Fibroblast of skin of left quadriceps (primary cell): ENCODE data around the gene KDM2B.
A peak's percentile ranks its signal among the peaks of the same experiment; 100 is the strongest.

Experiments used
- DNase-seq, 2 experiments: peaks; one replicate each; pipeline ENCODE4 v3.0.0-alpha.2; 2013; ENCODE audit warnings: low read depth in 2 of 2

The KDM2B gene

DNA sequence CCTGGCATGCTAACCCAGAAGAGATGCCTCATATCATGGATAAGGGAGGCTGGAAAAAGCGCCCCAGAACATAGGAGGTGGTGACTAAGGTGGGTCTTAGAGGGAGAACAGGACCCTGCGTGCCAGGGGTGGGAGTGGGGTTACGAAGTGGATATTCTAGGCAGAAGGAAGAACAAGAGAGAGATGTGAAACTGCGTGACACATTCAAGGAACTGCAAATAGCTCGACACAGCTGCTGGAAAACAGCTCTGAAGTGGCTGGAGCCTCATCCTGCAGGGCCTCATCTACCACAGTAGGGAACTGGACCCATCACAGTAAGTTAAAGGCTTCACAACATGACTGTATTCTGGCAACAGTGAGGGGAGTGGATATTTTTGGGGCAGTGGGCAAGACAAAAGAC is 119.8 kb downstream of the KDM2B start:
- DNase-seq: no peak

DNA sequence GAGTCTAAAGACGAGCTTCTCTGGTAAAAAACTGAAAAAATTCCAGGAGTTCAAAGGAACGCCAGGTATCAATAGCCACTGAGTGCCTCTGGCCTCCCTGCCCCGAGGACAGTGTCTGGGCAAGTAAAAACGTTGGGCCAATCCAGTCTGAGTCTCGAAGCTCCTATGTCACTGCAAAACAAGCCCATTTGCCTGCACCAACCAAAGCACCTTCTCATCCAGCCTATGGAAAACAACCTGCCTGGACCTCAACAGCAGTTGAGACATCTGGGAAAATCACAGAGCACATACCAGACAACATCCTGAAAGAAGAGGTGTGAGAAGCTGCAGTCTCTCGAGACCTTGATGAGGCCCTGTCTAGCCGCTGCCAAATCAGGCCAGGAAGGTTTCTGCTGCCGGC is 124.3 kb downstream of the KDM2B start:
- no peak for DNase-seq

DNA sequence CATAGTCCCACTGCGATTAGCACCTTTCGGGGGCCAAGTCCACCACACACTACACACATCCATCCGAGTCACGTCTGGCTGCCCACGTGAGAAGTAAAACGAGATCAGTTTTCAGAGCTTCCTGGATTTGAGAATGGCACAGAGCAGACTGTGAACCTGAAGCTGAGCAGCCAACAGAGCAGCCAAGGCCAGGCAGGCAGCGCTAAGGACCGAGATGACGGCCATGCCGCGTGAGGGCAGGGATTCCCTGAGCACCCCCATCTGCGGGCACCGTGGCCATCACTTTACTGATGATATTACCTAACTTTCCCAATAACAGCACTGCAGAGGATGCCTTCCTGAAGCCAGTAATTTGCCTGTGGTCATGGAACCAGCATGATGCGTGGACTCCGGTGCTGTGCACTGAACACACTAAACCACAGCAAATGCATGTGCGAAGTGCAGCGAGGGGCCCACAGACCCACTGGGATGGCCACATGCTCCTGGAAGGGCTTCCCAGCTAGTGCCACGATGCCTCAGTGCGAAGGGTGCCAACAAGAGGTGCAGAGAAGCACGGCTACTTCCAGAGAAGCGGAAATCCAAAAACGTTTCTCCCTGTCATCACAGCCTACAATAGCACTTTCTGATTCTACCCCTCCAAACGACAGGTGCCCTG is 124.9 kb downstream of the KDM2B start:
- no peak for DNase-seq

DNA sequence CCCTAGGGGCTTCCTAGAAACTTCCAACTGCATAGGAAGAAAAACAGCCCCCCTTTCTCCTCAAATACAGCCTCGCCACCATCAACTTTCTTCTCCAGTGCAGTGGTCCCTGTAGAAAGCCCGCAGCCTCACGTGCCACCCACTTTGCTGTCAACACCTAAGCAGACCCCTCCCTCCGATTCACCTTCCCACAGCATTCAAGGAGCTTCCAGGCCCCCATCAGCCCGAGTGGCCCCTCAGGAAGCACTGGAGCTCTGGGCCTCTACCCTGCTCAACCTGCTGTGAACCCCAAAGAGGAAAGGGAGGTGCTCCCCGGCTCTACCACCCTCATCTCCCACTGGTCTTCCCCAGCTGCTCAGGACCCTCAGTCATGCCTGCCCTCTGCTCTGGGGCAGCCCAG is 125.9 kb downstream of the KDM2B start:
- DNase-seq: no peak

DNA sequence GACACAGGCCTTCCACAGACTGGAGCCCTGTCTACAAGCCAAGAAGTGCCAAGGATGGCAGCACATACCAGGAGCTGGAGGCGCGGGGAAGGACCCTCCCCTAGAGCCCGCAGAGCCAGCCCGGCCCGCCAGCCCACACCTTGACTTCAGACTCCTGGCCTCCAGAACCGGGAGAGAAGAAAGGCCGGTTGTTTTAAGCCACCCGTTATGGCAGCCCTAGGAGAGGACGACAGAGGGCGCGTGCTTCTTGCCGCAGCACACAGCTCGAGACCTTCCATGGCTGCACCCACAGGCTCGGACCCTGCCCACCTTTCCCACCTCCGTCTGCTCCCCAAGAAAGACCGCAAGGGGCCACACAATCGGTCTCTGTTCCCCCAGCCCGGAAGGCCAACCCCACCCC is 127.2 kb downstream of the KDM2B start:
- DNase-seq: no peak

DNA sequence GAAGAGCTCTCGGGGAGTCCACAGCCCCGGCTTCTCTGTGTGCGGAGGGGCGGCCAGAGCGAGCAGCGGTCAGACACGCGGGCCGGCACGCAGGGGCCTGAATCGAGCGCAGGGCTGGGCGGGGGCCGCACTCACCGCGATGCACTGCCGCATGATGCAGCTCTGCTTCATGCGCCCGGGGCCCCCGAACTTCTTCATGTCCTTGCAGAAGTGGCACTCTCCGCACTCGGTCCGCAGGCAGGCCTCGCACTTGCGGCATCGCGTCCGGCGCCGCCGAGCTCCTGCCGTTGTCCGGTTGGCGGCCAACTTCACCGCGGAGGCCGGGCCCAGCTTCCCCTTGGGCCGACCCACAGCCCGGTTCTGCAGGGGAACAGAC is 127.8 kb downstream of the KDM2B start:
- DNase-seq: no peak

DNA sequence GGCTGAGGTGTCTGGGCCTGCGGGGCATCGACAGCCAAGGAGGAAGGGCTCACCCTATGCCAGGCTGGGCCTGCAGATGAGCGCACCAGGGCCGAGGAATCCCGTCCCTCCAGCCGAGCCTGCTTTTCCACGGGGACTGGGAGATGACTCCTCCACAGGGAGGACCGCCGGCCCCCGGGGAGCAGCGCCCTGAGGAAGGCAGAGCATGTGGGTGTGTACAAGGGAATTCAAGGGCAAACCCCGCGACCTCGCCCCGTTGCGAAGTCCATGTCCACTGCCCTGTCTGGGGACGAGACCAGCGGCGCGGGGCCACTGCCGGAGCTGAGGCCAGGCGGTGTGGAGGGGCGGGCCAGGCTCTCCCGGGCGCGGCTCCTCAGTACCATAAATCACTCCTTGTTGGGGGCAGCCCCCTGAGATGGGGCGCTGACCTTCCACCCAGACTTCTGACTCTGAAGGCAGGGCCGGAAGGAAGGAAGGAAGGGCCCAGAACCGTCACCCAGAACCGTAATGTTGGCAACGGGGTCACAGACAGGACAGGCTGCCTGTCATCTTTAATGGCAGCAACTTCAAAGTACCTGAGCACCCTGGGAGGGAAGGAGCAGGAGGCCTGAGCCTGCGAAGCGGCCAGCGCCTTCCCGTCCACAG is 128.4 kb downstream of the KDM2B start:
- no peak for DNase-seq

DNA sequence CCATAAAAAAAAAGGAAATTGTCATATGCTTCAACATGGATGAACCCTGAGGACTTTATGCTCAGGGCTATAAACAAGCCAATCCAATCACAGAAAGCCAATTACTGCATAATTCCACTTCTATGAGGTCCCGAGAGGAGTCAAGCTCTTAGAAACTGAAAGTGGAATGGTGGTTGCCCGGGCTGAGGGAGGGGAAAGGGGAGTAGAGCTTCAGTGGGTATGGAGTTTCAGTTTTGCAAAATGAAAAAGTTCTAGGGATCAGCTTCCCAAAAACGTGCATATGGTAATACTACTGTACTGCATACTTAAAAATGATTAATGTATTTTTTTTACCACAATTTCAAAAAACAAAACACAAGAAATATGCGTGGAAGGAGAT is 128.9 kb downstream of the KDM2B start:
- peak in 1 of 2 experiments; percentile 16 for DNase-seq

DNA sequence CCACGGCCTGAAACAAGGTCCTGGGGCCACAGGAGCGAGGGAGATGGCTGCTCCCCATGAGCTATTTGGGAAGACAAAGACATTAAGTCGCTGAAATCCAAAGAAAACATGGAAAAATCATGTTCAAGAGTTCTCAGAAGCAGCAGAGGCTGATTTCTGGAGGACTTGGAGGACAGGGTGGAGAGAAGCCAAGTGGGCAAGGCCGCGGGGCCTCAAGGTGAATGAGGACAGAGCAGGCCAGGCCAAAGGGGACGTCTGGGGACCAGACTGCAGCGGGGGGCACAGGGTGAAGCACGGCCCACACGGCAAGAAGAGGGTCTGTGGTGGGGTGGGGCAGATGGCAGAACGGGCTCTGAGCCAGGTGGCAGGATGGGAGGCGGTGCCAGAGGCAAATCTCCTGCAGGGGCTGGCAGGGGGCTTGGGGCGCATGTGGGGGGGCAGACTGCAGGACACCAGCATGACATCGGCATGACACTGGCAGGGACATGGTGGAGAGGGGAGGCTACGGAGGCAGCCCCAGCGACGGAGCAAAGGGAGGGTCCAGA is 132.0 kb downstream of the KDM2B start:
- no peak for DNase-seq

DNA sequence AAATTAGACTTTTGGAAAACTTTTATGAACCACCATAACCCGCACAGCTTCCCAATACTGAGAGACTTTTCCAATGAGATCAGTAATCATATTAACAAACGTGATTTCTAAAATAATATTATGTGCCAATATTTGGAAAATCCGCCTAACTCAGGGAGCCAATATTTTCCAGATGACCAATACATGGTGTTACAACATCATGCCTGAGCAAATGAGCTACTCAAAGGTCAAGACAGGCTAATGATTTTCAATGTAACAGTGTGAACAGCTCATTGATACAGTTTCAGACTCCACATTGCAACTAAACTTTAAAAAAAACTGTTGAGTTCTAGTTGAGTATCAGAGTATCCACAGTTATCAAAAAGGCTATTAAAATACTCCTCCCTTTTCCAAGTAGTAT is 134.1 kb downstream of the KDM2B start:
- no peak for DNase-seq

DNA sequence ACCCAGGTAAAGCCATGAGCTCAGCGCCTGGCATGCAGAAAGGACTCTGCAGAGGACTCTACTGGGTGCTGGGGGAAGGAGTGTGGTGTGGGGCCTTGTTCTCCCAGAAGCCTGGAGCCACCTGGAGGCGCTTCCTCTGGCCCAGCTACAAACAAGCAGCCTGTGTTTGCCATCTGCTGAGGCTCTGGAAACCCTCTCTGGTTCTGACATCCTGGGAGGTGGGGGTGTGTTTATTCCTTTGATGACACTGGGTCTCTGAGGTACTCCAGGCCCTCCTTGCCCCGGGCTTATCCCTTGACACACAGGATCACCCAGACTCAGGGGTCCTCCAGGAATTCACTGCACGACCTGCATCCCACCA is 136.0 kb downstream of the KDM2B start:
- DNase-seq: no peak

DNA sequence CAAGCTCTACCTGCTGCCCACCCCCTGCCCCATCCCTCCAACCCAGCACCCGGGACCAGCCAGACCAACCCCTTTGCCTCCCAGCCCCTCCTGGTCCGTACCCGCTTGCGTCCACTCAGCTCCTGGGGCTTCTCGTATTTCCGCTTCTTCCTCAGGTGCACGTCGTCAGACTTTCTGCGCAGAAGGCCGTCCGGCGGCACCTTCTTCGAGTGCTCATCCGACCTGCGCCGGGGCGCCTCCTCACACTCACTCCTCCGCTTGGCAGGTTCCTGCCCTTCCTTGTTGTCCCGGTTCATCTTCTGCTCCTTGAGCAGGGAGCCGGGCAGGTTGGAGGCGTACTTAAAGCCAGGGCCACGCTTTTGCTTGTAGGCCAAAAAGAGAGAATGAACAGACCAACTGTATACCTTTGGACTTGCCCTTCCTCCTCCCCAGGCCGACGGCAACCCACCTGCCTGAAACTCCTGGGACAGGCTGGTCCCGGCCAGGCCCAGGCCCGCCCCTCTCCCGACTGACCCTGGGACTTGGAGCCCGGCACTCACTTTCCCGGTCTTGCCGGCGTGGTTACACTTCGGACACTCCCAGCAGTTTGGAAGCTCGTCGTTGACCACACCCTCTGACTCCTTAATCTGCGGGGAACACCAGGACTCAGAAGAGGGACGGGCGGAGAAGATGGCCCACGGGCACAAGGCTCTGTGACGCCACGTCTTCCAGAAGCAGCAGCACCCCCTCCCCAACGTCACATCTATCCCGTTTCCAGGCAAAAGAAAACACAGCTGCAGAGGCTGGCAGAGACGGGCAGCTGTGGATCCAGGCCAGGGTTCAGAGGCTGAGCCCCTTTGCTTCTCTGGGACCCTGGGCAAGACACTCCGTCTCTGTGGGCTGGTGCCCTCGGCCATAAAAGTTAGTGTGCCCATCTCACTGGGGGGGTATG is 136.6 kb downstream of the KDM2B start:
- no peak for DNase-seq

DNA sequence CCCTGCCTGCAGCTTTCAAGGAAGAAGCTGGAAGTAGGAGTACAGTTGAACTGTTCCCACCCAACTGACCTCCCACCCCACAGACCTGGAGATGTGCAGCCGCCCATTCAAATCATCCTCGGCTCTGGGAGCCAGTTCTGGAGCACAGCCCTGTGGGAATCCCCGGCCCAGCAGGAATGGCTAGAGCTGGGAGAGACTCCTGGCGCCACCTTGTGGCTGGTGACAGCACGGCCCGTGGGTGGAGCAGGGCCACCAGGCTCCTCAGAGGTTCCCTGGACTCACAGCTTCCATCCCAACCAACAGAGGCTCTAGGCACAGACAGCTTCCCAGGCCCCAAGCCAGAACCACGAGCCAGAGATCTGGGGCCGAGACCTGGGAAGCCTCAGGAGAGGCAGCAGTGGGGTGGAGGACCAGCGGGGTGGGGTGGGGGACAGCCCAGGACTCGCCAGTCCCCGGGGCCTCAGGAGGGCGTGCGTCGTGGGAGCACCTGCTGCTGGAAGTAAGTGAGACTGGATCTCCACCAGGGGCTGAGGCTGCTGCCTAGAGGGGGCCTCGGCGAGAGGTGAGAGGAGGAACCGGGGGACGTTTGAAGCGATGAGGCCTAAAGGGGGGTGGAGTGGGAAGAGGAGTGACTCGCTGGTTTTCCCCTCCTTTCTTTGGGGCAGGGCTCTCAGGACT is 137.5 kb downstream of the KDM2B start:
- DNase-seq: peak in 1 of 2 experiments; percentile 25

DNA sequence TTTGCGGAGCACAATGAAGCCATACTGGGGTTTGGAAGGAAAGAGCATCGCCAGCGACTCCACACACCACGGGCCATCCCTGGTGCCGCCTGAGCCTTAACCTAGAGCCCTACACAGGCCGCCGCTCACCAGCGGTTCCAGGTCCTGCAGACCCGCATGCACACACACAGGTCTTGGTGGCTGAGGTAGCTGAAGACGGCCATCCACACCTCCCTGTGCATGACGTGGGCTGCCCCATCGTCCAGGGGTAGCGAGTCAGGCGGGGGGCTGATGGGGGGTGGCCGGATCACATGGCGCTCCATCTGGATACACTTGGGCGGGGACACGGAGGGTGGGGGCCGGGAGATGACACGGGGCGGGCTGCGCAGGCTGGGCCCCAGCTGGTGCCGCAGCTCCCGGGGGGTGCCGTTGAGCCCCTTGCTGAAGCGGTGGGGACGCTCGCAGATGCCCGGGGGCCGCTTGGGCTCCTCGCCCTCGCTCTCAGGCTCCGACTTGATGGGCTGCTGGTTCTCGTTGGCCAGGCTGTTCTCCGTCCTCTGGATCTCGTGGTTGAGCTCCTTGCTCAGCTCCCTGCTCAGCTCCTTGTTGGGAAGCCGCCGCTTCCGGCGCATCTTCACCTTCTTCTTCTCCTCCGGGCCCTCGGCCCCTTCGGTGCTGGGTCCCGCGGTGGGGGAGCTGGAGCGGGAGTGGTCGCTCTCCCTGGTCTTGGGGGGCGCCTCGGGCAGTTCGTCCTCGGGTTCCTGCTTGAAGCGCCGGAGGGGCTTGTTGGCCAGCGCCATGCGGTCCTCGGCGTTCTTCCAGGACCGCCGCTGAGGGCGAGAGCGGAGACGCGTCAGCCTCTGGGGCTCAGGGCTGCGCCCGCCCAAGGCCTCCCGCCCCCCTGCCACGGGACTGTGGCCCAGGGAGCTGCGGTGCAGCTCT is 138.5 kb downstream of the KDM2B start:
- no peak for DNase-seq

DNA sequence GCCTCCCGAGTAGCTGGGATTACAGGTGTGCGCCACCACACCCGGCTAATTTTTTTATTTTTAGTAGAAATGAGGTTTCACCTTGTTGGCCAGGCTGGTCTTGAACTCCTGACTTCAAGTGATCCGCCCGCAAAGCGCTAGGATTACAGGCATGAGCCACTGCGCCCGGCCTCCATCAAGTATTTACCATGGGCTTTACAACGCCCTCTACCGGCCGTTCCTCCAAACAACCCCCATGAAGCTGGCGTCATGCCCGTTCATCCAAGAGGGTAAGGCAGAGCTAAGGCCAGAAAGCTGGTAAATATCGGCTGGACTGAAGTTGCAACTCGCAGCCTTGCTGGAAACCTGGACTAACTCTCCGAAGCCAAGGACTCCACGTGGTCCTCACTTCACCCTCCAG is 139.3 kb downstream of the KDM2B start:
- no peak for DNase-seq

DNA sequence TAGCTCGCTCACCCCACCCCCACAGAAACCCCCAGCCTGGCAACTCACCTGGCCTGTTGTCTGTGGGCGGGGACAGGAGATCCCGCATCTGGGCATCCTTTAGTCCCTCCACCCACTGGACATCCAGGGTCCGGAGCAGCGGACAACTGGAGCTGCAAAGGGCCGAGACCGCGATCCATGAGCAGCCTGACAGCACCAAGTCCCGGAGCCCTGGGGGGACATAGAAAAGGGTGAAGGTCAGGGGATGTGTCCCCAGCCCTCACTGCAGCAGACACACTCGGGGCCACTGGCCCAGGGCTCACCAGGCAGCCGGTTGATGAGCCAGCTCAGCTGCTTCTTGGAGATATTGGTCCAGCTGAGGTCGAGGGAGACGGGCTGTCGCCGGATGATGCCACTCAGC is 140.1 kb downstream of the KDM2B start:
- DNase-seq: no peak

DNA sequence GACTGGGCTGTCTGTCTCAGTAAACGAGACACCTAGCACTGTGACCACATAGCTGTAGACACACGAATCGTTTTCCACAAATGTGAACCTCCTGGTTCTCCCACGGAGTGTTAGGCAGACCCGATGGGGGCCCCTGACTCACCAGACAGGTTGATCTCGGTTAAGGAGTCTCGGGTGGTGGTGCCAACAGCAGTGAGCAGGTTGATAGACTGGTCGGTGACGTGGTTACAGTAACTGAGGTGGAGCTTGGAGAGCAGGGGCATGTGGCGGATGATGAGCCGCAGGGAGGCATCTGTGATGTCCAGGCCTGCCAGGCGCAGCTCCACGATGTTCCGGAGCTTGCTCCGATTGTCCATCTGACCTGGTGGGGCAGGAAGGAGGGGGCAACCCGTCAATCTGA is 141.1 kb downstream of the KDM2B start:
- DNase-seq: no peak

DNA sequence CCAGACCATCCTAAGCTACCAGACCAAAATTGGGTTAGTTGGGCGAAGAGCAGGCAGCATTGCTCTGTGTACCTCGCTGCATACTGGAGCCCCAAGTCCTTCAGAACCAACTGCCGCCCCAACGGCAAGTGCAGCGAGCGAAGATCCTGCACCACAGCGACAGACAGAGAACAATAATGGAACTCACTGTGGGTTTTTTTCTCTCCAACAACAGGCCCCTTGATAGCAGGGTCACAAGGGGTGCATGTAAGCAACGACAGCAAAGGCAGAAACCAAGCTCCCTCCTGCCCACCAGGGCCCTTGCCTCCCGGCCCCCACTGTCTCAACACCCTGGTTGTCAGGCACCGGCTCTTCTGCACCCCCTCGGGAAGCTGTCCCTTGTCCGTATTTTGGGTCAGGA is 141.9 kb downstream of the KDM2B start:
- no peak for DNase-seq

DNA sequence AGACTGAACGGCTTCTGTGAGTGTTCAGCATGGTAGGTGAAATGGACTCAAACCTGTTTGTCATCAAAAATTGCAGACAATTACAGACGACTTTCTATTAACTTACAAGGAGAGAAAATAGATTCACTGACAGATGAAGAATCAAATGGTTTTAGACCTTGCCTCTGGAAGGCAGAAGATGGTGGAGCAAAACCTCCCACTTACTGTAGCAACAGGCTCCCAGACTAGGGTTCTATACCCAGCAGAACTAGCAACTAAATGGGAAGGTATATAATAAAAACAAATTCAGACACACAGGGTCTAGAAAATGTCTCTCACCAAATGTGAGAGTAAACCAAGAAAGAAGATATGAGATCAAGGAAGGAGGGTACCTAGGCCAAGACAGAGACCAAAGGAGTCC is 144.1 kb downstream of the KDM2B start:
- DNase-seq: no peak

DNA sequence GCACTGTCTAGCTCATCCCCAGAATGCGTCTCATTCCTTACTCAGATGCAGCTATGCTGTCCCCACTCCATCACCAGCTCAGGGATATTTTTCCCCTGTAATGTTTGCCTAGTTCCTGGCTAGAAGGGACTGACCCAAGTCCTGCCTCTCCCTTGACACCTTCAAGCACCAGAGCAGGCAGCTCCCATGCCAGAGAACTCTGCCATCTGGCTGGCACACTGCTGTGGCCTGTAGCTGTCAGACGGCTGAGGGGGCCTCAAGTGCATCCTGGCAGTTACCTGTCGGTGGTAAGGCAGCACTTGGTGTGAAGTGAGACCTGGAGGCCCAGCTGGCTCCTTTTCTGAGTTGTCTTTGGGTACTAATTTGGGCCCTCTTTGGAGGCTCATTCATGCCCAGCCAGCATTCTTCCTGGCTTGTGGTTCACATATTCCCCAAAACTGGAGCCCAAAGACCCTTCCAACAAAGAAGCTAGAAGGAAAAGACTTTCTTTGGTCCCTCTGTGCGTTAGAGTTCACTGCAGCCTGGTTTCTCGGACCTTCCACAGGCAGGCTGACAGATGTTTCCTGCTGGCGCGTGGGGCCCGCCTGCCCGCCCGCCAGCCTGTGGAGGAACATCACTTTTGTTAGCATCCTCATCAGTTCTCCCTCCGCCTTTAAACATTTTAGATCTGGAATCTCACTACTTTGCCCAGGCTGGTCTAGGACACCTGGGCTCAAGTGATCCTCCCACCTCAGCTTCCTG is 147.9 kb downstream of the KDM2B start:
- no peak for DNase-seq
